Amniotic epithelial cell (primary cell): ENCODE measurements around the gene GUCA1A.
"Not testable (repeated sequence)": the region's sequence is repeated elsewhere in the genome, so short reads cannot be mapped to it uniquely, and the experiment has no call there.

Experiments used
- DNase-seq: peaks from one replicate; pipeline ENCODE4 v3.0.0-alpha.2; 2010; ENCODE audit warnings: low read depth

GUCA1A gene

DNA sequence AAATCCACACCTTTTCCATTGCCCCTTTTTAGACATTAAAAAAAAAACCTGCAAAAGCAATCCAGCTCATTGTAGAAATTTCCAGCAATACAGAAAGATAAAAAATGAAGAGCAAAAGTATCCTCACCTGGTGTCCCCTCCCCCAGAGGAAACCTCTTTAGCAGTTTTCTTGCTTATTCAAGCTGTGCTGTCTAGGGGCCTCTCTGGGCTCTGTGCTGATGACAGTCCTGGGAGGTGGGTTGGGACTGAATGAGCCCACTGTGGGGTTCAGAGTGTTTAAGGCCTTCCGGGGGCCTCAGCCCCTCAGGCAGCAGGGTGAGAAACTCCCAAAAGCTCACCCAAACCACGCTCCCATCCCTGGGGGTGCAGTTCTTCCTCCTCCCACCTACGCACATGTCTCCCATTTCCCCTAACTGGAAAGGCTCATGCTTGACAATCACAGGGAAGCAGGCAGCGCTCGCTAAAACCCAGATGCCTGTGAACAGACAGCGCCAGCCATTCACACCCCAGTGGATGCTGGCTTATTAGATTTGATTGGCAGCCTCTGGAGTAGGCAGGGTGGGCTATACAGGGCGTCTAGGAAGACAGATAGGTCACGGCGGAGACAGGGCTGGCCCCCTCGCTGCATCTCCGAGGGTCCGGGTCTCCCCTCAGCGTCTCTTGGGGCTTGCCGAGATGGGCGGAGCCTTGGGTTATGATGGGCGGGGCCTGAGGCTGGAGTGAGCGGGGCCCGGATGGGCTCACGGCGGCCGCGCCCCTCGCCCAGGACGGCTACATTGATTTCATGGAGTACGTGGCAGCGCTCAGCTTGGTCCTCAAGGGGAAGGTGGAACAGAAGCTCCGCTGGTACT lies 4.6 kb downstream of the GUCA1A start:
- no peak for DNase-seq

DNA sequence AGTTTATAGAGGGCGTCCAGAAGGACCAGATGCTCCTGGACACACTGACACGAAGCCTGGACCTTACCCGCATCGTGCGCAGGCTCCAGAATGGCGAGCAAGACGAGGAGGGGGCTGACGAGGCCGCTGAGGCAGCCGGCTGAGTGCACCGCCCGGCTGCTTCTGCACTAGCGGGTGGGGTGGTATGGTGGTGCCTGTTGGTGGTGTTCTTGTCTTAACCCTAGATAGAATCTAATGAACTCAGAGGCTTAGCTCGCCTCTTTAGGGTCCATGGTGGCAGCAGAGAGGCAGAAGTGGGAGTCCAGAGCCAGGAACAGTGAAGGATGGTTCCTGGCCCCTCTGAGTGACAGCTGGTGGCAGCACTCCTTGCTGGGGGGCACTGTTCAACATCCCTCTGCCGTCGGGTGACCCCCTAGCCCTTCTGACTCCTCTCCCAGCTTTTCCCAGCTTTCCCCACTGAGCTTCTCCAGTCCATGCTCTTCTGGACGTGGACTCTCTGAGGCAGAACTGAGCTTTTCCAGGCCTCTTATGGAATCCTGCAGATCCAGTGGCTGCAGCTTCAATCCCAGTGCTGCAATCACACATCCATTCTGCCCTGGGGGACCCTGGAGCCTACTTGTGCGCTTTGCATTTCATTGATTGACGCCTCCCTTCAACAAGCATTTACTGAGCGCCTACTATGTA lies 6.2 kb downstream of the GUCA1A start:
- no peak for DNase-seq

DNA sequence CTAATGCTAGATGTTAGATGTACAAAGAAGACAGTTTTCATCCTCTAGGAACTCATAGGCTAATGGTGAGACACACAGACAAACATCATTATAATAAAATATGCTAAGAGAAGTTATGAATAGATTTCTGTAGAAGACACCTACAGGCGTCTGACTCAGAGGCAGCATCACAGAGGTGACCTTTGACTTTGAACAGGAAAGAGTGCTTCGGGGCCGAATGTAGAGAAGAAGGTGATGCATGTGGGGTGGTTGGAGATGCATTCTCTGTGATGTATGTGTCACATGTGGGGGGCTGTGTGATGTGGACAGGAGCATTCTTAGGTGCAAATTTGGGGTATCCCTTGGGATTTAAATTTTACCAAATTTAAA lies 6.8 kb downstream of the GUCA1A start:
- DNase-seq, result no peak

DNA sequence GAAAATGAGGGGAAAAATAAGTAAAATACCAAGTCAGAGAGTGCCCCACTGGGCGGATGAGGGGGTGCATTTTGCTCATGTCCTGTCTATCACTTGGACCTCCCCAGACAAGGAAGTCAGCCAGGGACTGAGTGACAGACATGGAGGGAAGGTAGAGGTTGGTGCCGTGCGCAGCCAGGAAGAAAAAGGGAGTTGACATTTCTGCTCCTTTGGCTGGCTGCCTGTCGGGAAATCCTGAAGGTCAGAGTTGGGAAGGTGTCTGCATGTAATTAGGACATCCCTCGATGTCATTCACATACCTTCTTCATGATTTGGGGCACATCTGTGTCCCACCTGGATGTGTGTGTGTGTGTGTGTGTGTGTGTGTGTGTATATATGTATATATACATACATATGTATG lies 8.9 kb downstream of the GUCA1A start:
- DNase-seq, result no peak

DNA sequence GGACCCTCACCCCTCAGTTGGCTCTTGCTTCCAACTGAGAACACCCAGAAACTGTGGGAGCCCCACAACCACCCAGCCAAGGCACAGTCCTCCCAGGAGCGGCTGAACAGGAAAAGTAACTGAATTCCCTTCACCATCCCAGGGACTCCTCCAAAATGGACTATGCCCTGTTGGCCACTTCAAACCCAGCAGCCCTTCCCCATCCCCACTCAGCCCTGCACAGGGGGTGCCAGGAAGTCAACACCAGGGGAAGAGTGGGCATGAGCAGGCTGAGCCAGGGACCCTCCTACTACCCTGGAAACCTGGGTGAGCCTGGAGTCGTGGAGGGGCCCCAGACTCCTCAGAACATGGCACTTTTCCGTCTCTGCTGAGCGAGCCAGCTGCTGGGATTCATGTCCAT lies 11.3 kb downstream of the GUCA1A start:
- DNase-seq, result no peak

DNA sequence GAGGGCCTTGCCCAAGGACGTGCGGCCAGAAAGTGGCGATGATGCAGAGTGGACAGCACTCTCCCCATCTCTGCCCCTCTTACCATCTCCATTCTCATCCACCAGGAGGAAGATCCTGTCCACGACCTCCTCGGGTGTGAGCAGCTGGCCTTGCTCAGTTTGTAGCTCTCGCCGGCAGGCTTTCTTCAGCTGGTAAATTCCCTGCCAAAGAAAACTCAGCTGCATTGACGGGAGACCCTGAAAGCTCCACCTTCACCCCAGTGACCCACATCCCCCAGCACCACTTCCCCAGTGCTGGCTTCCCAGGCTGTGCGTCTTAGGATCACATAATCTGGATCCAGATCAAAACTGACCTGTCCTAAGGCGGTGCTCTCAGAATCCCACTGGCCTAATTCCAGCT lies 12.4 kb downstream of the GUCA1A start:
- no peak for DNase-seq

DNA sequence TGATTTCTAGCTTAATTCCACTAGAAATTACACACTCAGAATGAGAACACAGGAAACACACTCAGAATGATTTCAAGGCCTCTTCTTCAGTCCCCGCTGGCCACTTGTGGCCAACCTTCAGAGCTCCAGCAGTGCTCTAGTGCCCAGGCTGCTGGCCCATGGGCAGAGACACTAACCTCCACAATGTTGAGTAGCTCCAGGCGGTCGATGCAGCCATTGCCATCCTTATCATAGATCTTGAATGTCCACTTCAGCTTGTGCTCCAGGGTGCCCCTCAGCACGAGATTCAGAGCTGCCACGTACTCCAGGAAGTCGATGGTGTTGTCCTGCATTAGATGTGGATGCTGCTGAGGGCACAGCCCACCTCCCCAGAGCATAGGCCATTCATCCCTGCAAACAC lies 15.2 kb downstream of the GUCA1A start:
- DNase-seq, result no peak

DNA sequence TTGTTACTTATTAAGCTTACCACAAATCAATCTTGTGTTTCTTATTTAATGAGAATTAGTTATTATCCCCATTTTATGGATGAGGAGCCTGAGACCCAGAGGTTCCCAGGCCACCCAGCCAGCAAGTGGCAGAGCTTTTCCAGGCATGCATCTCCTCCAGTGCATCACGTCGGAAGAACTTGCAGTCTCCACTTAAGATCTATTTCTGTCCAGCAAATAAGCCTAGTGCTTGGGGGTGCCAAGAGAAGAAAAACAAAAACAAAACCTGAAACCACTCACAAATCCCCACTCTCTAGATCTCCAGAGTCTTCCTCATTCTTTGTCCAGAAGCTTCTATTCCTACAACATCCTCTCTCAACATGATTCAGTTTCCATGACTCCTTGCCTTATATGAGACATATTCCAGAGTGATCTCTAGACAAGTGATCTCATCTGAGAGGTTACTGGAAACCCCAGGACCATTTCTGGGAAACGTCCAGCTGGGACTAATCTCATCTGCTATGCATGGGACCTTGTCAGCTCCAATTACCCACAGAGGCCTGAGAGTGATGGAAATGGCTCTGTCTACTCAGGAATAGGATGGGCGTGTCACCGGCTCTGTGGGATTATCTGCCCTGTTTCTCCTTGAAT lies 17.5 kb downstream of the GUCA1A start:
- DNase-seq, result peak; percentile 86

DNA sequence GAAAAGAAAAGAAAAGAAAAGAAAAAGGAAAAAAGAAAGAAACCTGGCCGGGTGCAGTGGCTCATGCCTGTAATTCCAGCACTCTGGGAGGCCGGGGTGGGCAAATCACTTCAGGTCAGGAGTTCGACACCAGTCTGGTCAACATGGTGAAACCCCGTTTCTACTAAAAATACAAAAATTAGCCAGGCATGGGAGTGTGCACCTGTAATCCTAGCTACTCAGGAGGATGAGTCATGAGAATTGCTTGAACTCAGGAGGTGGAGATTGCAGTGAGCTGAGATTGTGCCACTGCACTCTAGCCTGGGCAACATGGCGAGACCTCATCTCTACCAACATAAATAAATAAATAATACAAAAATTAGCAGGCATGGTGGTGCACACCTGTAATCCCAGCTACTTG lies 19.2 kb downstream of the GUCA1A start:
- DNase-seq, result not testable (repeated sequence)

DNA sequence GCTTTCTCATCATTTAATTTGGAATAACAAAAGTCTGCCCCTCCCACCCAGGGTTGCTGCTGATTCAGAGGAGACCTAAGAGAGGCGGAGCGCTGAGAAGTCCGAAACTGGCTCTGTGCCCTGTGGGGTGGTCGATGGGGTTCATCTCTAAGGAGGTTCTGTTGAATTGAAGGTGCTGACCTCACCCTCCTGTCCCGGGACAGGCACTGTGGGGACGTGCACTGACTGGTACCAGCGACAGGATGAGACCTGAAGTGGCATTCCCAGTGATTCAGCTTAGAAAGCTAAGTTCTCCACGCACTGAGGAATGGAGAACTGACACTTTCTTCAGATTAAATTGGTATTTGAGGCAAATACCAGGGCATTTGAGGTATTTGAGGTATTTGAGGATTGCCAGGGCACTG lies 20.3 kb downstream of the GUCA1A start:
- DNase-seq, result peak; percentile 50

DNA sequence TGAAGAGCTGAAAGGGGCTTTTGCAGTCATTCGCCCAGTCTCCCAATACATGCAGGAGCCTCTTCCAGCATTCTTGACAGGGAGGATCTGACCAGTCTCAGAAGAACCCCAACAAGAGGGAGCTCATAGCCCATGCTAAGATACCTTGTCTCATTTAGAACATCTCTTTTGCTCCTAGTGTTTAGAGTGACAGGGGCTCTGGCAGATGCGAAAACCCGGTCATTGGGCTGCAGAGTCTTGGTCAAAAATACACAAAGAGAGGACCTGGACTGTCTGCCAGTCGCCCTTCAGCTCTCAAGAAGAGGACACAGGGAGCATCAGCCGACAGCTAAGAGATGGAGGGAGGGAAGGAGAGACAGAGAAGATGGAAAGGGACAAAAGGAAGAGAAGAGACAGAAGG lies 20.9 kb downstream of the GUCA1A start:
- no peak for DNase-seq

DNA sequence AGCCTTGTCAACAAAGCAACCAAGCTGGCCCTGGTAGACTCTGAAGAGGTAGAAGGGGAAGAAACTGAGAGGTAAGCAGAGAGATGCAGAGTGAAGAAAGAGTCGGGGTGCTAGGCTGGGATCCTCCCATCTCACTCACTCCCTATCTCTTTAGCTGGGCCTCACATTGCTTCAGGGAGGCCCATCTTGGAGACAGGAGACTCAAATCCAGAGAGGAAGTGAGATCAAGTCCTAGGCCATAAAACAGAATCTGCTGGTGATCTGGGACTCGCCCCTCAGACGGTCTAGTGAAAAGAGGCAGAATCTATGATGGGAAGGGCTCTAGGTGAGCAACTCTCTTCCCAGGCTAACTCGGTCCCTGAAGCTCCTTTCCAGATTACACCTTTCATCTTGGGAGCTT lies 22.3 kb downstream of the GUCA1A start:
- DNase-seq, result no peak

DNA sequence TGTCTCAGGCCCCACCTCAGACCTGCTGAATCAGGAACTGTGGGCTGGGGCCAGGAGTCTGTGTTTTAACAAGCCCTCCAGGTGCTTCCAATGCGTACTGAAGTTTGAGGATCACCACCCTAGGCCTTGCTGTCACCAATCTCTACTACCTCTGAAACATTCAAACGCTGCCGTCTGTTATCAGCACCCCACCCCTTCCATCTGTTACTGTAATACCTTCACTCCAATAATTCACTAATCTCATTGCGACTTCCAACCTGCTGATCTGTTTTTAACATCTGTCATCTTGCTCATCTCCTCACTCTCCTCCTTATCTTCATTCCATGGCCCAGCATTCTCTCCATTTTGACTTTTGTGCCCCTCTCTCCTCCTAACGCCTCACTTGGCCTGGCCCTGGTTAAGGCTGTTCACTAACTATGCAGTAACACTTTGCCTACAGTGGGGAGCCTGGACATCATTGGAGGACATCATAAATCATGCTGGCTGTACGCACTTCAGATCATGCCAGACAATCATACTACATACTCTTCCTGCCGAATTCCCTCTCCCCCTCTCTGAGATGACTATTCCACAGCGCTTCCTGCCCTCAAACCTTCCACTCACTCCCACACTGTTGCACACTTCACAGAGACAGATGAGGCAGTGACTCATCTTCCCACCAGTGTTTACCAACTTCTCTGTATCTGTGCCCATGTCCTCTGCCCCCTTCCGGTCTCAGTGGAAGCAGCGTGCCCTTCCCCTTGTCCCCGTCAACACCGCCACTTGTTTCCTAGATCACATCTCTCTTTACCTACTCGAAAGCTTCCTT lies 24.6 kb downstream of the GUCA1A start:
- DNase-seq, result peak; percentile 97

DNA sequence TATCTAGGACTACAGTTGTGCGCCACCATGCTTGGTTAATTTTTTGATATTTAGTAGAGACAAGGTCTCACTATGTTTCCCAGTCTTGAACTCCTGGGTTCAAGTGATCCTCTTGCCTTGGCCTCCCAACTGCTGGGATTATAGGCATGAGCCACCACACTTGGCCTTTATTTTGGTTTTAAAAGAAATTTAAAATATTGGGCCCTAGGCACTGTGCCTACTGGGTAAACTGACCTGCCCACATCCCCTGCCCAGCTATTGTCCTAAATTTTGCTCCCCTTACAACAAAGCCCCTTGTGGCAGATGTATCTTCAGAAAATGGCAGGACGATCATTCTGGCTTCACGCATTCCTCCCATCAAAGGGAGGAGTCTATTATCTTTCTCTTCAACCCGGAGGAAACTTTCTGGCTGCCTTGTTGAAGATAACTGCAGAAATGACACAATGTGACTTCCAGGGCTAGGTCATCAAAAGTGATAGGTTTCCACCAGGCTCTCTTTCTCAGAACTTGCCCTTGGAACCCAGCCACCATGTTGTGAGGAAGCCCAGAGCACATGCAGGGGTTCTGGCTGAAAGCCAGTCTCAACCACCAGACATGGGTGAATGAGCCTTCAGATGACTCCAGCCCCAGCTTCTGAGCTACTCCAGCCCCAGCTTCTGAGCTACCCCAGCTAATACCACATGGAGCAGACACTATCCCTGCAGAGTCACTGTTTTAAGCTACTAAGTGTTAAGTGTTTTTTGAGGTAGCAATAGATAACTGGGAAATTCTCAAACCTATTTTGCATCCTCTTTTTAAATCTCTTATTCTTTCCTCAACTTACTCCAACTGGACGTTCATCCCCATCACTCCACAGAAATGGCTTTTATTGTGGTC lies 26.2 kb downstream of the GUCA1A start:
- peak; percentile 82 for DNase-seq

DNA sequence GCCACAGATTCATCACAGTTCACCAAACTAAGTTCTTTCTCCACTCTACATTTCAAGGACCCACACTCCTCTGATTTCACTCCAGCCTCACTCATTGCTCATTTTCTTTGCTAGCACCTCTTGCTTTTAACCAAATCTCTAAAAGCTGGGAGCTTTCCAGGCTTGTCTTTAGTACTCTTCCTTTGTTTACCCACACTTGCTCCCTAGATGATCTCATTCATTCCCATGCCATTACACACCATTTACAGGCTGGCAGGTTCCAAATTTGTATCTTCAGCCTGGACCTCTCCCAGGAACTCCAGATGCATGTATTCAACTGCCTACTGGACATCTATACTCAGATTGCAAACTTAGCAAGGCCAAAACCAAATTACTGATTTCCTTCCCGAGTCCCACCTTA lies 26.9 kb downstream of the GUCA1A start:
- DNase-seq, result peak; percentile 86

DNA sequence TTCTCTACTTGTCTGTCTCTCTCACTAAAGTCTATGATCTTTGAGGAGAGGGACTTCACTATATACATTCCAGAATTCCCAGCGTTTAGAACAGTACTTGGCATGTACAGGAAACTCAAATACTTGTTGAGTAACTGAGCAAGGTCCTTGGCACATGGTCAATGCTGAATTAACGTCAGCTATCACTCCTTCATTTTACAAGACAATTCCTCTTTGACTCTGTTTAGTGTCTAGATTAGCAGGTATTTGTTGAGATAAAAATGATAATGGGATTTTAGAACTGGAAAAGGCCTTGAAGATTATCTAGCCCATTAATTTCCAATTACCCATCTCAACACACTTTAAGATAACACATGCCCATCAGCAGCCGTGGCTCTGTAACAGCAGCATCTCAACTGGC lies 28.2 kb downstream of the GUCA1A start:
- peak; percentile 70 for DNase-seq

DNA sequence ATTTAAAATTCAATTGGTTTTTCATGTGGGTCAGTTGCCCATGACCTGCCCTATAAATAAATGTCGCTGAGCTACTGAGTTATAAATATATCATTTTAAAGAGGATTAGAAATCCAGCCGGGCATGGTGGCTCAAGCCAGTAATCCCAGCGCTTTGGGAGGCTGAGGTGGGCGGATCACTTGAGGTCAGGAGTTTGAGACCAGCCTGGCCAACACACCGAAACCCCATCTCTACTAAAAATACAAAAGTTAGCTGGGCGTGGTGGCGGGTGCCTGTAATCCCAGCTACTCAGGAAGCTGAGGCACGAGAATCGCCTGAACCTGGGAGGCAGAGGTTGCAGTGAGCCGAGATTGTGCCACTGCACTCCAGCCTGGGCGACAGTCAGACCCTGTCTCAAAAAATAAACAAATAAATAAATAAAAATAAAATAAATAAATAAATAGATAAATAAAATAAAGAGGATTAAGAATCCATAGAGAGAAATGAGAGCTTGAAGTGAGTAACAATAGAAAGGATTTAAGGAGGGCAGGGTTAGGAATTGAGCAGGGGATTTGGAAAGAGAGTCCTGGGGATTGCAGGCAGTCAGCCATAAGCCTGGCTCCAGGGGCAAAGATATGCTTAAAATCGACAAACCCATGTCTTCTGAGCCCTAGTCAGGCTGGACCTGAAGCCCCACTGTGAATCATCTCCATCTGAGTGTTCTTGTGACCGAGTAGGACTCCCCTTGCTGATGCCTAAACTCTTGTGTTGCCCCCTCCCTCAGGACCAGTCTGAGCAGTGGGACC lies 29.2 kb downstream of the GUCA1A start:
- DNase-seq, result not testable (repeated sequence)

DNA sequence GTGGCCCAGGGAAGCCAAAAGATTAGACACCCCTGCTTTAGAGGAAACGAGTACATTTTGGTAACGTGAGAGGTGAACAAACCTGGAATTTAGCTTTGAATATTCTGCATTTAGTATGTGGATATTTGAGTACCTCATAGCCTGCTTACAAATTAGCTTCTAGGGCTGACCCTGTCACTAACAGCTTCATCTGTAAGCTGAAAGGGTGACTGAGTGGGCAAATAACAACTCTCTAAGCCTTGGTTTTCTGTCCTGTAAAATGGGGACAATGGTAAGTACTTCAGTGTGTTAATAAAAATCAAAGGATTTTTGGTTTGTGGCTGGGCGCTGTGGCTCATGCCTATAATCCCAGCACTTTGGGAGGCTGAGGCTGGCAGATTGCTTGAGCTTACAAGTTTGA lies 30.0 kb downstream of the GUCA1A start:
- no peak for DNase-seq

DNA sequence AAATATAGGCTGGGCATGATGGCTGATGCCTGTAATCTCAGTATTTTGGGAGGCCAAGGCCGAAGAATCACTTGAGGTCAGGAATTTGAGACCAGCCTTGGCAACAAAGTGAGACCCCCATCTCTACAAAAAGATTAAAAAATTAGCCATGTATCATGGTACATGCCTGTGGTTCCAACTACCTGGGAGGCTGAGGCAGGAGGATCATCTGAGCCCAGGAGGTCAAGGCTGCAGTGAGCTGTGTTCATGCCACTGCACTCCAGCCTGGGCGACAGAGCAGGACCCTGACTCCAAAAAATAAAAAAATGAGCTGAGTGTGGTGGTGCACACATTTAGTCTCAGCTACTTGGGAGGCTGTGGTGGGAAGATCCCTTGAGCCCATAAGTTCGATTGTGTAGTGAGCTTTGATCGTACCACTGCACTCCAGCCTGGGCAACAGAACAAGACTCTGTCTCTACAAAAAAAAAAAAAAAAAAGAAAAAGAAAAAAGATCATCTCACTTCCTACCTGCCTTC lies 31.7 kb downstream of the GUCA1A start:
- DNase-seq, result no peak

DNA sequence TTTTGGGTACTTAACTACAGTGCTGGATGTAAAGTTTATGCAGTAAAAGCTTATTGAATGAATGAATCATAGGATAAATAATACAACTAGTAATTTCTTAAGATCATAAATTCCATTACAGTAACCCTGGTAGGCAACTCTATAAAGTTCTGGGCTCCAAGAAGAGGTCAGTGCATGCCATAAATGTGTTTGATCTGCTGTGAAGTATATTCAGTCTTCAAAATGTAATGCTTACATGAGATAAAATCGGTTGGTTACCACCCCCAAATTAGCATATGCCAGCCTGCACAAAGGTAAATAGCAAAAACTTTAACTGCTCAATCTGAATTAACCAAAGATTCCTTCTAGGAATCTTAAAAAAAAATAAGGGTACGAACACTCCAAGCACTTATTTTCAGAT lies 34.4 kb downstream of the GUCA1A start:
- DNase-seq, result not testable (repeated sequence)
